Prostate gland (tissue), 1 donor: ENCODE measurements around the gene TMCC1.

ENCODE experiments used
- POLR2A ChIP-seq: fragments of 450-650 bp; IDR thresholded peaks from one replicate; pipeline ENCODE4 v1.6.1; 2016; ENCODE audit warnings: antibody characterized with exemption, mild to moderate bottlenecking
- POLR2AphosphoS5 ChIP-seq: sonication (generic); formaldehyde crosslinking; IDR thresholded peaks from one replicate; pipeline ENCODE4 v1.6.1; 2017; ENCODE audit warnings: antibody characterized with exemption

DNA sequence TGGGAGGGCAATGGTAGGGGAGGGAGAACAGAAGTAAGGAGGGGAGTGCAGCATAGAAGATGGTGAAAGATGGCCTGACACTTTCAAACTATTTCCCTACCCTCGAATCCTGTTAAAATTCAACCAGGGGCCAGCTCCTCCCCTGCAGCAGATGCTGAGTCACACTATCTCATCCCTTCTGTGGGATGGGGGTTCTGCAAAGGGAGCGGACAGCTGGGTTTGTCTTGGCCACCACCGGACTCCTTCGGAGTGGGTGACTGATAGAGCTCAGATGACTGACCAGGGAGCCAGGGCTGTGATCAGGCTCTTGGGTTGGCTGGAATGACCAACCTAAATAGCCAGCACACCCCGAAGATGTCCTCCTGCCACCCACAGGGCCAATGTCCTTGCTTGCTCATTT lies 33.6 kb upstream of the TMCC1 start:
- TF ChIP-seq POLR2AphosphoS5 (no peak), POLR2A (no peak)
